ENCODE results near the gene SPRY2. TPM values are rescaled to one million over a fixed set of nuclear protein-coding genes. Genes with fewer than 3 reads are reported as not detected.
"Not testable (repeated sequence)": the region's sequence is repeated elsewhere in the genome, so short reads cannot be mapped to it uniquely, and the experiment has no call there.

The SPRY2 gene
- polyA plus RNA-seq, 3 donors, result 15.6 to 68.5 (median 64.0) TPM

- H3K27ac ChIP-seq (ENCODE audit: low read depth, low read length), result no peak overlapping the region
- 26 to 62% (median 27%) methylated on average over 6 of the region's 6 CpGs for WGBS, 3 donors
These were observed 19.0 kb upstream of the SPRY2 start for GRCh38 chr13:80359778-80360452.

- 75 to 83% (median 77%) methylated on average over 4 of the region's 4 CpGs for WGBS, 3 donors
- no peak overlapping the region for H3K27ac ChIP-seq (ENCODE audit: low read depth, low read length)
These were observed 18.5 kb upstream of the SPRY2 start for GRCh38 chr13:80359414-80359777.

GRCh38 chr13:80355496-80356094 lies 14.7 kb upstream of the SPRY2 start:
- H3K27ac ChIP-seq (ENCODE audit: low read depth, low read length), result not testable (repeated sequence)
- 92 to 97% (median 97%) methylated on average over 18 to 32 of the region's 32 CpGs for WGBS, 3 donors

GRCh38 chr13:80348750-80349149 lies 7.8 kb upstream of the SPRY2 start:
- WGBS, 3 donors, result 89 to 94% (median 93%) methylated on average over 6 of the region's 6 CpGs
- H3K27ac ChIP-seq (ENCODE audit: low read depth, low read length), result no peak overlapping the region

- no peak overlapping the region for H3K27ac ChIP-seq (ENCODE audit: low read depth, low read length)
These were observed 7.4 kb upstream of the SPRY2 start for GRCh38 chr13:80348314-80348713.

GRCh38 chr13:80345771-80346510 lies 5.0 kb upstream of the SPRY2 start:
- 74 to 80% (median 79%) methylated on average over 8 of the region's 8 CpGs for WGBS, 3 donors

GRCh38 chr13:80344032-80344431 lies 3.1 kb upstream of the SPRY2 start:
- not testable (repeated sequence) for H3K27ac ChIP-seq (ENCODE audit: low read depth, low read length)
- 94 to 96% (median 96%) methylated on average over 11 of the region's 11 CpGs for WGBS, 3 donors

More at GRCh38 chr13:80345771-80346510, 5.0 kb upstream of the SPRY2 start:
- no peak overlapping the region for H3K27ac ChIP-seq (ENCODE audit: low read depth, low read length)

- no peak overlapping the region for H3K27ac ChIP-seq (ENCODE audit: low read depth, low read length)
- WGBS, 3 donors, result 1 to 2% (median 2%) methylated on average over 61 of the region's 61 CpGs
These were observed 1.8 kb upstream of the SPRY2 start for GRCh38 chr13:80342471-80343371.

GRCh38 chr13:80341756-80342370 lies 937 bp upstream of the SPRY2 start:
- WGBS, 3 donors, result 0 to 1% (median 0%) methylated on average over 12 to 16 of the region's 16 CpGs
- peak overlapping the region; percentile 40 for H3K27ac ChIP-seq (ENCODE audit: low read depth, low read length)

- WGBS, 3 donors, result 0 to 2% (median 0%) methylated on average over 26 to 45 of the region's 45 CpGs
These were observed 250 bp downstream of the SPRY2 start for GRCh38 chr13:80340651-80341100.

GRCh38 chr13:80339912-80340650 lies 845 bp downstream of the SPRY2 start:
- 0 to 1% (median 0%) methylated on average over 47 to 59 of the region's 59 CpGs for WGBS, 3 donors
- peak overlapping the region; percentile 30 for H3K27ac ChIP-seq (ENCODE audit: low read depth, low read length)

More at GRCh38 chr13:80340651-80341100, 250 bp downstream of the SPRY2 start:
- peak overlapping the region; percentile 30 for H3K27ac ChIP-seq (ENCODE audit: low read depth, low read length)

- 0 to 1% (median 0%) methylated on average over 8 of the region's 8 CpGs for WGBS, 3 donors
These were observed 1.4 kb downstream of the SPRY2 start for GRCh38 chr13:80339563-80339911.

GRCh38 chr13:80338781-80339562 lies 2.0 kb downstream of the SPRY2 start:
- 0 to 1% (median 0%) methylated on average over 39 to 40 of the region's 40 CpGs for WGBS, 3 donors
- peak overlapping the region; percentile 33 for H3K27ac ChIP-seq (ENCODE audit: low read depth, low read length)

More at GRCh38 chr13:80339563-80339911, 1.4 kb downstream of the SPRY2 start:
- H3K27ac ChIP-seq (ENCODE audit: low read depth, low read length), result peak overlapping the region; percentile 25

- WGBS, 3 donors, result 43 to 62% (median 55%) methylated on average over 26 of the region's 26 CpGs
- H3K27ac ChIP-seq (ENCODE audit: low read depth, low read length), result no peak overlapping the region
These were observed 3.4 kb downstream of the SPRY2 start for GRCh38 chr13:80337288-80338081.

GRCh38 chr13:80336776-80337287 lies 4.1 kb downstream of the SPRY2 start:
- 39 to 59% (median 56%) methylated on average over 9 of the region's 9 CpGs for WGBS, 3 donors
- no peak overlapping the region for H3K27ac ChIP-seq (ENCODE audit: low read depth, low read length)

GRCh38 chr13:80336370-80336769 lies 4.6 kb downstream of the SPRY2 start:
- 26 to 54% (median 40%) methylated on average over 2 of the region's 2 CpGs for WGBS, 3 donors
- no peak overlapping the region for H3K27ac ChIP-seq (ENCODE audit: low read depth, low read length)

Data from adipose tissue (tissue), 3 donors.